NT2/D1 (cell line): ENCODE results near the gene RHEX.

Source experiments
- DNase-seq: peaks from one replicate; pipeline ENCODE4 v3.0.0-alpha.2; 2011; ENCODE audit warnings: low read depth, low spot score
- H3K27me3 ChIP-seq: 2 replicates; pipeline ENCODE4 v1.6.0; 2011; ENCODE audit warnings: mild to moderate bottlenecking; ENCODE audit not compliant: insufficient read length, insufficient read depth
- H3K36me3 ChIP-seq: 2 replicates; pipeline ENCODE4 v1.6.1; 2011; ENCODE audit warnings: mild to moderate bottlenecking, low read length, mixed read lengths; ENCODE audit not compliant: insufficient read depth, insufficient read length
- H3K4me1 ChIP-seq: 2 replicates; pipeline ENCODE4 v1.5.1; 2011; ENCODE audit not compliant: insufficient read depth, insufficient read length
- H3K4me3 ChIP-seq: 2 replicates; pipeline ENCODE4 v1.5.1; 2011; ENCODE audit warnings: low read depth; ENCODE audit not compliant: insufficient read length
- H3K9ac ChIP-seq: 2 replicates; pipeline ENCODE4 v1.6.0; 2011; ENCODE audit warnings: low read depth; ENCODE audit not compliant: insufficient read length
- H3K9me3 ChIP-seq: 2 replicates; pipeline ENCODE4 v1.5.1; 2011; ENCODE audit warnings: mild to moderate bottlenecking, low read length; ENCODE audit not compliant: insufficient read depth
- SUZ12 ChIP-seq: IDR thresholded peaks from 2 replicates; pipeline ENCODE4 v1.6.1; 2011; ENCODE audit not compliant: insufficient read length, insufficient read depth; ENCODE audit errors: extremely low read depth
- YY1 ChIP-seq: IDR thresholded peaks from 2 replicates; pipeline ENCODE4 v1.6.1; 2011; ENCODE audit not compliant: insufficient read length, insufficient read depth
- ZNF274 ChIP-seq: IDR thresholded peaks from 2 replicates; pipeline ENCODE4 v1.6.1; 2011; ENCODE audit warnings: mild to moderate bottlenecking, low read depth, low read length

RHEX gene

DNA sequence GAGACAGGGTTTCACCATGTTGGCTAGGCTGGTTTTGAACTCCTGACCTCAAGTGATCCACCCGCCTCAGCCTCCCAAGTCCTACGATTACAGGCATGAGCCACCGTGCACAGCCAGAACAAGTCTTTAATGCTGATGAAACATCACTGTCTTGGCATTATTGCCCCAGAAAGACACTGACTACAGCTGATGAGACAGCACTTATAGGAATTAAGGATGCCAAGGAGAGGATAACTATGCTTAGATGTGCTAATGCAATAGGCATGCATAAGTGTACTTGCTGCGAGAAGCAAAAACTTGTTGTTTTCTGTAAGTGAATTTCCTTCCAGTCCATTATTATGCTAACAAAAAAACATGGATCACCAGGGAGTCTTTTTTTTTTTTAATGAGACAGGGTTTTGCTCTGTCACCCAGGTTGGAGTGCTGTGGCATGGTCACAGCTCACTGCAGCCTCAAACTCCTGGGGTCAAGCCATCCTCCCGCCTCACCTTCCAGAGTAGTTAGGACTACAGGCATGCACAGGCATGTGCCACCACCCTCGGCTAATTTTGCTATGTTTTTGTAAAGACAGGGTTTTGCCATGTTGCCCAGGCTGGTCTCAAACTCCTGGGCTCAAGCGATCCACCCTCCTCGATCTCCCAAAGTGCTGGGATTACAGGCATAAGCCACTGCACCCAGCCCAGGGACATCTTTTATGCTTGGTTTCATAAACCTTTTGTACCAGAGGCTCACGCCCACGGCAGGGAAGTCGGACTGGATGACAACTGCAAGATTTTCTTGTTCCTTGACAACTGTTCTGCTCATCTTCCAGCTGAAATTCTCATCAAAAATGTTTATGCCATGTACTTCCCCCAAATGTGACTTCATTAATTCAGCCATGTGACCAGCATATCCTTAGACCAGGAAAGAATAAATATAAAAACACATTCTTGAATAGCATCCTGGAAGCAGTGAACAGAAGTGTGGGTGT, 23.1 kb downstream of the RHEX start:
- Histone ChIP-seq H3K4me3 (no peak overlapping the region), H3K9ac (no peak overlapping the region), H3K36me3 (no peaks in the 10 kb centered on the region), H3K9me3 (no peaks in the 10 kb centered on the region), H3K27me3 (no peaks in the 10 kb centered on the region), H3K4me1 (peaks cover 3% of the 10 kb centered on the region)
- TF ChIP-seq YY1 (no peak), ZNF274 (no peak), SUZ12 (no peak)
- no peak for DNase-seq

DNA sequence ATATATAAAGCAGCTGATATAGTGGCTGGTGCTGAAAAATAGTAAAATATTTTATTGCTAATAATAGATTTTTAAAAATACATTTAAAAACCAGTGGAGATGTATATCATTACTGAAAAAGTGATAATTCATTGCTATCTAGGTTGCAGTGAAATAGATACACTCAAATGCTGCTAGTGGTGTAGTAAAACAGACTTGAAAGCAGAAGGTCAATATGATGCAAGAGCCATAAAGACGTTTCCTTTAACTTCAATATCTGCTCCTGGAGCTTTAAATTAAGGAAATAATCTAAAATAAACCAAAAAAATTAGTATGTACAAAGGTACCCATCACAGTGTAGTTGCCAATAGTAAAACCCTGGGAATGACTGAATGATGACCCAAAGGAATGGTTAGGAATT, 26.2 kb downstream of the RHEX start:
- H3K4me3 ChIP-seq, result no peak overlapping the region
- TF ChIP-seq YY1, result no peak
- no peak for TF ChIP-seq ZNF274
- TF ChIP-seq SUZ12, result no peak
- no peaks in the 10 kb centered on the region for H3K36me3 ChIP-seq
- peaks cover 3% of the 10 kb centered on the region for H3K4me1 ChIP-seq
- no peak overlapping the region for H3K9ac ChIP-seq
- H3K9me3 ChIP-seq, result no peaks in the 10 kb centered on the region
- H3K27me3 ChIP-seq, result no peaks in the 10 kb centered on the region
- no peak for DNase-seq

- no peak overlapping the region for H3K9ac ChIP-seq
- no peak for DNase-seq
- H3K36me3 ChIP-seq, result no peaks in the 10 kb centered on the region
- H3K9me3 ChIP-seq, result no peaks in the 10 kb centered on the region
- H3K27me3 ChIP-seq, result no peaks in the 10 kb centered on the region
- no peak for TF ChIP-seq SUZ12
- TF ChIP-seq YY1, result no peak
- no peak for TF ChIP-seq ZNF274
- H3K4me1 ChIP-seq, result peaks cover 3% of the 10 kb centered on the region
- H3K4me3 ChIP-seq, result no peak overlapping the region
Measured at GRCh38 chr1:206080026-206080820, 27.2 kb downstream of the RHEX start.

GRCh38 chr1:206081856-206082255, 28.9 kb downstream of the RHEX start:
- TF ChIP-seq SUZ12 (no peak), YY1 (no peak), ZNF274 (no peak)
- no peak overlapping the region for H3K9ac ChIP-seq
- no peak overlapping the region for H3K4me3 ChIP-seq
- no peaks in the 10 kb centered on the region for H3K36me3 ChIP-seq
- no peak for DNase-seq
- no peaks in the 10 kb centered on the region for H3K27me3 ChIP-seq
- peaks cover 3% of the 10 kb centered on the region for H3K4me1 ChIP-seq
- H3K9me3 ChIP-seq, result no peaks in the 10 kb centered on the region

DNA sequence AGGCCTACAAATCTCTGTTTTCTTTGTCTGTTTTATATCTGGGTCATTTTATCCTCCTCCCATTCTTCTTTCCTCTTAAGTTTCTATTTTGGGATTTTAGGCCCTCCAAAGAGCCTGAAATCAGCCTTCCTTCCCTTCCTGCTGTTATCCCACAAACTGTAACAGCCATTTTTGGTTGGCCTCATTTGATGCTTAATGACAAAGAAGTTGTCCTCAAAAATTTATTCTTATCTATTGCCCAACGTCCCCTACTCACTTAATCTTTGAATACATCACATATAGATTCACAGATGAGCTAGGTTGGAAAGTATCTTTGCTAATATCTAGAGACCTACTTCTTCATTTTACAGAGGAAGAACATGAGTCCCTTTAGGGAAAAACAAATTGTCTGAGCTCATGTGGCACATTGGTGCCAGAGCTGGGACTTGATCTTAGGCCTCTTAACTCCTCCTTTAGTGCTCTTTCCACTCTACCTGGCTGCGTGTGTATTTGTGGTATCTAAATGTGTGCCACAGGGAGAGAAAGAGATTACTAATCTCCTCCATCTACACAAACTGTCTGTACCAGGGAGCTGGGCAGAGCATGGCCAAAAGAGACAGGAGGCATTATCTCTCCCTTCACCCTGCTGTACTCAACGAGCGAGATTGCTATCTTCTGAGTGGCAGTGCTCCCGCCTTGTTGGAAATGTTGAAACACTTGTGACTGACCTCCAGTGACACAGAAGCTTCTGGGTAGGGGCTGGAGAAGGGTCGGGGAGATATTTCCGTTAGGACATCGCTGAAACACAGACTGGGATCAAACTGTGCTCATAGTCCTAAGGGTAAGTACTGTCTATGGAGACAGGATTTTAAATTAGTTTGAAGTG, 30.1 kb downstream of the RHEX start:
- no peaks in the 10 kb centered on the region for H3K9me3 ChIP-seq
- H3K4me1 ChIP-seq, result peaks cover 3% of the 10 kb centered on the region
- H3K36me3 ChIP-seq, result no peaks in the 10 kb centered on the region
- TF ChIP-seq ZNF274, result no peak
- no peak for TF ChIP-seq SUZ12
- TF ChIP-seq YY1, result no peak
- H3K9ac ChIP-seq, result no peak overlapping the region
- H3K27me3 ChIP-seq, result no peaks in the 10 kb centered on the region
- DNase-seq, result no peak
- H3K4me3 ChIP-seq, result no peak overlapping the region

GRCh38 chr1:206083750-206084149, 30.8 kb downstream of the RHEX start:
- Histone ChIP-seq H3K4me1 (peaks cover 3% of the 10 kb centered on the region), H3K9ac (no peak overlapping the region), H3K9me3 (no peaks in the 10 kb centered on the region), H3K36me3 (no peaks in the 10 kb centered on the region), H3K27me3 (no peaks in the 10 kb centered on the region), H3K4me3 (no peak overlapping the region)
- no peak for TF ChIP-seq ZNF274
- no peak for TF ChIP-seq YY1
- TF ChIP-seq SUZ12, result no peak
- no peak for DNase-seq
